Measurements from ENCODE around the gene OSBPL3.

Gene OSBPL3

DNA sequence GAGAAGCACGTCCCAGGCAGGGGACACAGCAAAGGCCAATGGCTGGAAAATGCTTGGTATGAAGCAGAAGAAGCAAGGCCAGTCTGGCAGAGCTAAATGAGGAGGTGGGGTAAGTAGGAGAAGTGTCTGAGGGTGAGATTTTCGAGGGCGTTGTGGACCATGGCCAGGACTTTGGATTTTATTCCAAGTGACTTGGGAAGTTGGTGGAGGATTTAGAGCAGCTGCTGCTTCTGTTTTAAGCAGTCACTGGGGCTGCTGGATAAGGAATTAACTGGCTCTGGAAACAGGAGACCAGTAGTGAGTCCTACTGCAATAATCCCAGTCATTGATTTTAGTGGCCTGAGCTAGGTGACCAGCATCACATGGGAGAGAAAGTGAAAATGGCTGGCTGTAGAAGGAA lies 155.1 kb downstream of the OSBPL3 start:
- no peak overlapping the region for H3K4me3 ChIP-seq (ENCODE audit: low read depth, low read length)
- no peak for DNase-seq (ENCODE audit: low read depth)

GRCh38 chr7:24824400-24824799 lies 155.6 kb downstream of the OSBPL3 start:
- no peak for DNase-seq (ENCODE audit: low read depth)
- H3K4me3 ChIP-seq (ENCODE audit: low read depth, low read length): no peak overlapping the region
- TF ChIP-seq, protein P1, sequence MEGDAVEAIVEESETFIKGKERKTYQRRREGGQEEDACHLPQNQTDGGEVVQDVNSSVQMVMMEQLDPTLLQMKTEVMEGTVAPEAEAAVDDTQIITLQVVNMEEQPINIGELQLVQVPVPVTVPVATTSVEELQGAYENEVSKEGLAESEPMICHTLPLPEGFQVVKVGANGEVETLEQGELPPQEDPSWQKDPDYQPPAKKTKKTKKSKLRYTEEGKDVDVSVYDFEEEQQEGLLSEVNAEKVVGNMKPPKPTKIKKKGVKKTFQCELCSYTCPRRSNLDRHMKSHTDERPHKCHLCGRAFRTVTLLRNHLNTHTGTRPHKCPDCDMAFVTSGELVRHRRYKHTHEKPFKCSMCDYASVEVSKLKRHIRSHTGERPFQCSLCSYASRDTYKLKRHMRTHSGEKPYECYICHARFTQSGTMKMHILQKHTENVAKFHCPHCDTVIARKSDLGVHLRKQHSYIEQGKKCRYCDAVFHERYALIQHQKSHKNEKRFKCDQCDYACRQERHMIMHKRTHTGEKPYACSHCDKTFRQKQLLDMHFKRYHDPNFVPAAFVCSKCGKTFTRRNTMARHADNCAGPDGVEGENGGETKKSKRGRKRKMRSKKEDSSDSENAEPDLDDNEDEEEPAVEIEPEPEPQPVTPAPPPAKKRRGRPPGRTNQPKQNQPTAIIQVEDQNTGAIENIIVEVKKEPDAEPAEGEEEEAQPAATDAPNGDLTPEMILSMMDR (conservative IDR thresholded peaks at IDR 0.05; ENCODE audit: low read depth, low read length): no peak

More for the DNA sequence above, 155.1 kb downstream of the OSBPL3 start:
- TF ChIP-seq, protein P1 (conservative IDR thresholded peaks at IDR 0.05; ENCODE audit: low read depth, low read length): no peak

DNA sequence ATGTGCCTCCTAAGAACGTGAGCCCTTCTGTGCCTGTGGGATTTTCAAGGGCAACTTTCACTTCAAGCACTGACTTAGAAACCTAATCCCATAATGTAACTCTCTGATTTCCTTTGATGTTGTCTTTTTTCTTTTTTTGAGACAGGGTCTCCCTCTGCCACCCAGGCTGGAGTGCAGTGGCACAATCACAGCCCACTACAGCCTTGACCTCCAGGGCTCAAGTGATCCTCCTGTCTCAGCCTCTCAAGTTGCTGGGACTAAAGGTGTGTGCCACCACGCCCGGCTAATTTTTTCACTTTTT lies 158.3 kb downstream of the OSBPL3 start:
- H3K4me3 ChIP-seq (ENCODE audit: low read depth, low read length): no peak overlapping the region
- no peak for DNase-seq (ENCODE audit: low read depth)
- TF ChIP-seq, protein P1 (conservative IDR thresholded peaks at IDR 0.05; ENCODE audit: low read depth, low read length): no peak

GRCh38 chr7:24821045-24821753 lies 158.8 kb downstream of the OSBPL3 start:
- DNase-seq (ENCODE audit: low read depth): peak; percentile 93
- no peak overlapping the region for H3K4me3 ChIP-seq (ENCODE audit: low read depth, low read length)
- TF ChIP-seq, protein P1 (conservative IDR thresholded peaks at IDR 0.05; ENCODE audit: low read depth, low read length): peak; percentile 57

- no peak overlapping the region for H3K4me3 ChIP-seq (ENCODE audit: low read depth, low read length)
- no peak for DNase-seq (ENCODE audit: low read depth)
Observed at GRCh38 chr7:24820730-24821044, 159.3 kb downstream of the OSBPL3 start.

DNA sequence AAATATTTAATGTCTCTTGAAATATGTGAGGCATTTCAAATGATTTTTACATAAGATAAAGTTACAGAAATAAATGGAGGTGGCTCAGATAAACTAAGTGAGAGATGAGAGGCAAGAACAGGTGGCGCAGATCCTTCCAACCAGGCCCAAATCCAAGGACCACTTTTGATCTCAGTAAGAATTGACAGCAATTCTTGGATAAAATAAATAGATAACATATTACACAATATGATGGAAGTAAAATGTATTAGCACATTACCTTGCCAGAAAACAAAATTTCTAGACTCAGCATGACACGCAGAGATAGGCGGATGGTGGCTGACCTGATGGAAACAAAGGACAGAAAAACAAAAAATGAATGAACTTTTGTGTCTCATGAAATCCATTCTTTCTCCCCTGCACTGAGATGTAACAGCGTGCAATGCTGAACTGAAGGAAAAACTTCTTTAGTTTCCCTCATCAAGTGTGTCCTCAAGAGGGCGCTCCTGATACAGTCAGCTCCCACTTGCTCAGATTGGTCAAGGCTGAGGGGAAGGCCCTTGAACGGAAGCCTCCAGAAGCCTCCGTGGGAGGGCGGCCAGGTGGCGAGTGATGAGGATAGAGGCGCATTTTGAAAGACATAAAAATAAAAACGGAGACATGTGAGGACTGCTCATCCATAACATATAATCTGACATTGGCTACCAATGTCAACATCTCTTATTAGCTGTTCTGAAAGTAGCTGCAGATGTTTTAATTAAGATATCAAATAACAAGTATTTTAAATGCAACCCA lies 159.9 kb downstream of the OSBPL3 start:
- TF ChIP-seq, protein P1 (conservative IDR thresholded peaks at IDR 0.05; ENCODE audit: low read depth, low read length): peak; percentile 93
- H3K4me3 ChIP-seq (ENCODE audit: low read depth, low read length): no peak overlapping the region
- DNase-seq (ENCODE audit: low read depth): peak; percentile 95

More at GRCh38 chr7:24820730-24821044, 159.3 kb downstream of the OSBPL3 start:
- TF ChIP-seq, protein P1 (conservative IDR thresholded peaks at IDR 0.05; ENCODE audit: low read depth, low read length): no peak

DNA sequence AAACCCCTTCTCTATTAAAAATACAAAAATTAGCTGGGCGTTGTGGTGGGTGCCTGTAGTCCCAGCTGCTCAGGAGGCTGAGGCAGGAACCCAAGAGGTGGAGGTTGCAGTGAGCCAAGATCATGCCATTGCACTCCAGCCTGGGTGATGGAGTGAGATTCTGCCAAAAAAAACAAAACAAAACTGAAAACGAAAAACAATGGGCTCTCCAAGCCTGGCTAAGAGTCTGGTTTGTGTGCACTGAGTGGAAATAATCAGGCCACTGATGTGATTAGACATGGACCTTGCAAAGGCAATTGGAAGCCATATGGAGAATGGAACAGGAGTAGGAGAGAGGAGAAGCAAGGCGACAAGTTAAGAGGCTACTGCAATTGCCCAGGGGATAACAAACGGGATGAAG lies 162.6 kb downstream of the OSBPL3 start:
- no peak overlapping the region for H3K4me3 ChIP-seq (ENCODE audit: low read depth, low read length)
- TF ChIP-seq, protein P1 (conservative IDR thresholded peaks at IDR 0.05; ENCODE audit: low read depth, low read length): no peak
- DNase-seq (ENCODE audit: low read depth): no peak

Data from choroid plexus epithelial cell (primary cell).